Measurements from ENCODE around the gene CDS2. TPM values are rescaled to one million over a fixed set of nuclear protein-coding genes. Genes with fewer than 3 reads are reported as not detected.

CDS2 gene
- total RNA-seq, 1 experiment from 2014 or later = 49.1 TPM

- no peak for ATAC-seq
- TF ChIP-seq ESRRA (CRISPR knock-in tag; IDR thresholded peaks at IDR 0.05; ENCODE audit: borderline replicate concordance) (no peak), ZBTB21 (CRISPR knock-in tag; IDR thresholded peaks at IDR 0.05; ENCODE audit: borderline replicate concordance) (no peak), KAT7 (CRISPR knock-in tag; IDR thresholded peaks at IDR 0.05; ENCODE audit: borderline replicate concordance) (no peak), ZNF396 (CRISPR knock-in tag; IDR thresholded peaks at IDR 0.05; ENCODE audit: borderline replicate concordance) (no peak), MXD4 (CRISPR knock-in tag; IDR thresholded peaks at IDR 0.05; ENCODE audit: borderline replicate concordance) (no peak), PRDM15 (CRISPR knock-in tag; IDR thresholded peaks at IDR 0.05) (no peak)
- H3K9me3 Mint-ChIP-seq = no peaks in the 10 kb centered on the region
- H3K36me3 Mint-ChIP-seq = no peaks in the 10 kb centered on the region
- peaks cover 37% of the 10 kb centered on the region for H3K4me1 Mint-ChIP-seq
- no peak for DNase-seq (ENCODE audit: low spot score)
- ChIA-PET POLR2A (no interaction called here), CTCF (no interaction called here)
- no peak overlapping the region for H3K27ac Mint-ChIP-seq
- H3K27me3 Mint-ChIP-seq (ENCODE audit: low read depth) = no peaks in the 10 kb centered on the region
- H3K4me3 Mint-ChIP-seq = no peak overlapping the region
Measured at GRCh38 chr20:5161536-5162164, 34.8 kb downstream of the CDS2 start.

GRCh38 chr20:5164645-5165625, 38.1 kb downstream of the CDS2 start:
- DNase-seq (ENCODE audit: low spot score) (no peak), ATAC-seq (no peak)
- no peaks in the 10 kb centered on the region for H3K9me3 Mint-ChIP-seq
- H3K27ac Mint-ChIP-seq = no peak overlapping the region
- ChIA-PET POLR2A (interaction anchor here (0.6 kb wide), 1 partner anchor 27 kb away, joined by 3 read pairs; no protein-coding TSS in a partner anchor), CTCF (interaction anchor here (1.3 kb wide), 1 partner anchor 27 kb away, joined by 5 read pairs; no protein-coding TSS in a partner anchor)
- peaks cover 49% of the 10 kb centered on the region for H3K4me1 Mint-ChIP-seq
- H3K4me3 Mint-ChIP-seq = no peak overlapping the region
- H3K36me3 Mint-ChIP-seq = no peaks in the 10 kb centered on the region
- no peaks in the 10 kb centered on the region for H3K27me3 Mint-ChIP-seq (ENCODE audit: low read depth)
- no peak for TF ChIP-seq GABPB1 (CRISPR knock-in tag; IDR thresholded peaks at IDR 0.05)
- no peak for TF ChIP-seq ZNF671 (CRISPR knock-in tag; IDR thresholded peaks at IDR 0.05)
- no peak for TF ChIP-seq ATF3 (CRISPR knock-in tag; conservative IDR thresholded peaks at IDR 0.05)
- TF ChIP-seq ZMAT4 (CRISPR knock-in tag; IDR thresholded peaks at IDR 0.05) = no peak
- TF ChIP-seq FOXP1 (CRISPR knock-in tag; IDR thresholded peaks at IDR 0.05; ENCODE audit: borderline replicate concordance) = no peak
- no peak for TF ChIP-seq ATF2 (CRISPR knock-in tag; IDR thresholded peaks at IDR 0.05; ENCODE audit: borderline replicate concordance, low read depth)
- no peak for TF ChIP-seq MAX (CRISPR knock-in tag; IDR thresholded peaks at IDR 0.05)
- no peak for TF ChIP-seq ZNF416 (CRISPR knock-in tag; IDR thresholded peaks at IDR 0.05)
- TF ChIP-seq PRRX2 (CRISPR knock-in tag; IDR thresholded peaks at IDR 0.05) = no peak
- TF ChIP-seq FOXP4 (CRISPR knock-in tag; IDR thresholded peaks at IDR 0.05) = no peak
- TF ChIP-seq ERG (CRISPR knock-in tag; IDR thresholded peaks at IDR 0.05) = no peak
- no peak for TF ChIP-seq PRDM15 (CRISPR knock-in tag; IDR thresholded peaks at IDR 0.05)
- no peak for TF ChIP-seq GRHL2 (CRISPR knock-in tag; IDR thresholded peaks at IDR 0.05; ENCODE audit: insufficient replicate concordance, severe bottlenecking)
